Measurements from ENCODE around the gene GOSR1. TPM values are rescaled to one million over a fixed set of nuclear protein-coding genes. Genes with fewer than 3 reads are reported as not detected.
"Not testable (repeated sequence)": the region's sequence is repeated elsewhere in the genome, so short reads cannot be mapped to it uniquely, and the experiment has no call there.

Gene GOSR1
- total RNA-seq, 1 experiment from 2014 or later = 32.5 TPM

DNA sequence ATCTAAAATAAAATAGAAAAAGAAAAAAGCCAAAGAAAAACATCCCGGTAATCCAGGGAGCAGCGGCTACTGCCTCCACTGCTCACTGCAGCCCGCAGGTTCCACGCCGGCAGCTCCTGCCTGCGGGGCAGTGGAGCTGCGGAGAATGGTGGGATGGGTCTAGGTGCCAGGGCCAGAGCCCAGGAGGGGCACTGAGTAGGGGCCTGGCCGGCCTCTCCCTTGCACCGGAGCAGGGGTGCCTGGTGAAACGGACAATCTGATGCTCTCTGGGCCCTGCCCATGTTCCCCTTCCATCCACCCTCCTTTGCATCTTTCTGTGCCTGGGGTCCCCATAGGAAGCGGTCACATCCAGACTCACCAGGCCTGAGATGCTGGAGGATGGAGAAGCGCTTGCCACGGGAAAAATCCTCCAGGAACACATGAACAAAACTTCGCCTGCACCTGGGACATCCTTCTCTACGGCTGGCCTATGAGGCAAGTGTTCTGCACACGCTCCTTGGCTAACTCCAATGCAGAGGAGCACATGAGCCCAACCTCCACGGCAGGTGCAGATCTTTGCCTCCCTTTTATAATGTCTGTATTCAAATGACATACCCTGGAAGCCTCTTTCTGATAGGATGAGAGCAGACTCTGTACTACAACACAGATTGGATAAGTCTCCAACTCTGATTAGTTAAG, 98.6 kb downstream of the GOSR1 start:
- DNase-seq (ENCODE audit: low read depth) = not testable (repeated sequence)

DNA sequence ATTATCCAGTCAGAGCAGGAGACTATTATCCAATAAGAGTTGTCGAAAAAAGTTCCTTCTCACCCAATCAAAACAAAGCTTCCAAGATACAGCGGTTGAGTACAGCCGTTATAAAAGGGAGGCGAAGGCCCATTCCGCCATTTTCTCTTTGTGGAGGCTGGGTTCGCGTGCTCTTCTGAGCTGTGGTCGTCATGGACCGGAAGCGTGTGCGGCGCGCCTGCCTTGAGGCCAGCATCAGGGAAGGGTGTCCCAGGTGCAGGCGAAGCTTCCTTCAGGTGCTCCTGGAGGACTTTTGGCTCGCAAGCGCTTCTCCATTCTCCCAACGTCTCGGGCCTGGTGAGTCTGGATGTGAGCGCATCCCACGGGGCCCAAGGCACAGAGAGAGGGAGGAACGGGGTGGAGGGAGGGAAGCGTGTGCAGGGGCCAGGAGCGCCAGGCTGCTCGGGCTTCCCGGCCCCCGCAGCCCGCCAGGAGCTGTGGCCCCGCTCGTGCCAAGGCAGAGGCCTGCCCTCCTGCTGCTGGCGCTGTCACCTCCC, 99.2 kb downstream of the GOSR1 start:
- no peak for DNase-seq (ENCODE audit: low read depth)

Other genes with a start within 250 kb of the GOSR1 start
- not detected in 2 replicates for gene SLC6A4, start 241.7 kb upstream of the GOSR1 start, total RNA-seq (2014; rRNA removed; shearing (Covaris generic))
- gene BLMH, start 185.5 kb upstream of the GOSR1 start, total RNA-seq (2014; rRNA removed; shearing (Covaris generic)) = 49.0 and 52.3 TPM in 2 replicates
- gene TMIGD1, start 143.4 kb upstream of the GOSR1 start, total RNA-seq (2014; rRNA removed; shearing (Covaris generic)) = not detected in 2 replicates
- 23.9 and 24.8 TPM in 2 replicates for gene CPD, start 98.5 kb upstream of the GOSR1 start, total RNA-seq (2014; rRNA removed; shearing (Covaris generic))

Data from Daoy (cell line).